BLaER1 treated with 17β-estradiol and CSF1 and Interleukin-3, amounts not matched to agents 10 nM and 100 nM (cell line): ENCODE results near the gene AQP12B.

Experiments
- H3K27ac ChIP-seq, 11 experiments: shearing (Covaris generic); formaldehyde crosslinking; 2 replicates each; pipeline ENCODE4 v1.8.1; 2022
- H3K27me3 ChIP-seq, 11 experiments: shearing (Covaris generic); formaldehyde crosslinking; 2 replicates each; pipeline ENCODE4 v1.8.1; 2022
- H3K36me3 ChIP-seq, 11 experiments: shearing (Covaris generic); formaldehyde crosslinking; 2 replicates each; pipeline ENCODE4 v1.8.1; 2022
- H3K4me1 ChIP-seq, 10 experiments: shearing (Covaris generic); formaldehyde crosslinking; 2 replicates each; pipeline ENCODE4 v1.8.1; 2022
- H3K4me2 ChIP-seq, 11 experiments: shearing (Covaris generic); formaldehyde crosslinking; 2 replicates each; pipeline ENCODE4 v1.8.1; 2022
- H3K4me3 ChIP-seq, 10 experiments: shearing (Covaris generic); formaldehyde crosslinking; 2 replicates each; pipeline ENCODE4 v1.8.1; 2022
- H3K9ac ChIP-seq, 11 experiments: shearing (Covaris generic); formaldehyde crosslinking; 2 replicates each; pipeline ENCODE4 v1.8.1; 2022
- H3K9me3 ChIP-seq, 11 experiments: shearing (Covaris generic); formaldehyde crosslinking; replicated peaks in 1 of 11; 2 replicates each; pipeline ENCODE4 v1.8.1; 2022
- H4K20me1 ChIP-seq, 11 experiments: shearing (Covaris generic); formaldehyde crosslinking; 2 replicates each; pipeline ENCODE4 v1.8.1; 2022
- Cebpa-rat ChIP-seq, 11 experiments: shearing (Covaris generic); IDR thresholded peaks; 2 replicates each; pipeline ENCODE4 v1.8.1; 2022

AQP12B gene

GRCh38 chr2:240655931-240656886, 26.5 kb downstream of the AQP12B start:
- TF ChIP-seq Cebpa-rat (IDR thresholded peaks at IDR 0.05), result no peak
- Histone ChIP-seq H3K4me1 (peaks cover 14 to 21% (median 16%) of the 10 kb centered on the region in 10 experiments), H3K27me3 (no peaks in the 10 kb centered on the region), H3K9ac (no peak overlapping the region), H3K4me2 (peak overlapping the region; percentile 14 to 91 (median 59)), H3K27ac (no peak overlapping the region), H3K4me3 (no peak overlapping the region), H3K36me3 (no peaks in the 10 kb centered on the region), H3K9me3 (peaks cover 0 to 12% (median 6%) of the 10 kb centered on the region in 11 experiments; a peak in 13 of 22 replicates), H4K20me1 (no peaks in the 10 kb centered on the region)

DNA sequence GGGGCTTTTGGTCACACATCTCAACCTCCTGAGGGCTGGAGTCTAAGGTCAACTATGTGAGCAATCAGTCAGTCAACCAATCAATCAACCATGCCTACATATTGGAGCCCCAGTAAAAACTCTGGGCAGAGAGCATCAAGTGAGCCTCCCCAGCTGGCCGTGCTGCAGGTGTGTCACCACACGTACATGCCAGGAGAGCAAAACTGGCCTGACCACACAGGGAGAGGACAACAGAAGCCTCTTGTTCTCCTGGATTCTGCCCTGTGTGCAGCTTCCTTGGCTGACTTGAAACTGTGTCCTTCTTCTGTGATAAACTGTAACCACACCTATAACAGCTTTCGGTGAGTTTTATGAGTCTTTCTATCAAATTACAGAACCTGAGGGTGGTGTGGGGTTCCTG, 31.5 kb downstream of the AQP12B start:
- Histone ChIP-seq H3K9me3 (peaks cover 0 to 20% (median 8%) of the 10 kb centered on the region in 11 experiments; a peak in 13 of 22 replicates), H3K4me1 (peaks cover 17 to 26% (median 20%) of the 10 kb centered on the region in 10 experiments), H3K36me3 (no peaks in the 10 kb centered on the region), H3K4me3 (no peak overlapping the region), H3K9ac (no peak overlapping the region), H3K27ac (no peak overlapping the region), H3K27me3 (peaks cover 9 to 23% (median 18%) of the 10 kb centered on the region in 11 experiments; a peak in 20 of 22 replicates), H4K20me1 (no peaks in the 10 kb centered on the region), H3K4me2 (no peak overlapping the region)
- no peak for TF ChIP-seq Cebpa-rat (IDR thresholded peaks at IDR 0.05)

DNA sequence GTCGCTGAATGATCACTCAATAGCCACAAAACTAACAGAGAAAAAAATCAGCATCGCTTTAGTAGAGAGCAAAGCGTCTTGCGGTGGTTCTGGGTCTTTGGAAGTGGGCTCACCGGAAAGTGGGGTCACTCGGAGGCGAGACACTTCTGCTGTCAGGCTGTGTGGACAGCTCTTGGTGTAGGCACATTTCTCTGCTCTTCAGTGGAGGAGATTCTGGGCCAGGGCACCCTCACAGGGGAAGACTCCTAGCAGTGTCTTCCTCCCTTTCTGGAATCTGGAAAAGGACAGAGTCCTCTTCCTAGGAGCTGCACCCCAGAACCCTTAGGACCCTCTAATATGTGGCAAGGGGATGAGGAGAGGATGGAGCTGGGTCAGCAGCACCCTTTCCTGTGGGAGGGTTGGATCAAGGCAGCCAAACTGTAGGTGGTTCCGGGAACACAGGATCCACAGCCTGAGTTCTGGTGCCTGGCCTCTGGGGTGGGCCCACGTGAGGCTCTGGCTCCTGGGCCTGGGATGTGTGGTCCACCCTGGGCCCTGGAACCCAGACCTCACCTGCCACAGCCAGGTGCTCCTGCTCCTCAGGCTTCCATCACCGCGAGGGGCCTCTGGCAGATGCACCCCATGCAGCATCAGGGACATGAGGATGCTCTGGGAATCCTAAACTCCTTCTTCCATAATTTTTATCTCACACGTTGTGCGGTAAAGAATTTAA, 32.3 kb downstream of the AQP12B start:
- H3K4me1 ChIP-seq, result peaks cover 11 to 22% (median 15%) of the 10 kb centered on the region in 10 experiments
- H3K4me3 ChIP-seq, result no peak overlapping the region
- no peaks in the 10 kb centered on the region for H4K20me1 ChIP-seq
- no peak overlapping the region for H3K9ac ChIP-seq
- H3K9me3 ChIP-seq, result peaks cover 0 to 20% (median 8%) of the 10 kb centered on the region in 11 experiments; a peak in 13 of 22 replicates
- H3K27ac ChIP-seq, result no peak overlapping the region
- no peaks in the 10 kb centered on the region for H3K36me3 ChIP-seq
- TF ChIP-seq Cebpa-rat (IDR thresholded peaks at IDR 0.05), result no peak
- no peak overlapping the region for H3K4me2 ChIP-seq
- H3K27me3 ChIP-seq, result peaks cover 9 to 23% (median 18%) of the 10 kb centered on the region in 11 experiments; a peak in 20 of 22 replicates

DNA sequence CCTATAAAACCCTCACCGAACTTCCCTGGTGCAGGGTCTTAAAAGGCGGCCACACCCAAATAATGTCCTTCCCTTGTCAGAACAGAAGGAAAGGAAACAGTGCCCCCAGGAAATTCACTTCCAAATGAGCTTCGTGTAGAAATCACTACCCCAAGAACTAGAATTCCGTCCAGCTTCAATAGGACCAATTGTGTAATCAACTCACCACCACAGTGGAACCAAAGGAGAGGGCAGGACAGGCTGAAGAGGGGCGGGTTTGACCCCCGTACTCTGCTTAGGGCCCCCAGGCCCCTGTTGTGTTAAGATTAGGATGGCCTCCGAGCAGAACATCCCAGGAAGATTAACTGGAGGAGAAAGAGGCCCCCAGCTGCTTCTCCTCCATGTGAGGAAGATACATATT, 33.4 kb downstream of the AQP12B start:
- TF ChIP-seq Cebpa-rat (IDR thresholded peaks at IDR 0.05), result no peak

DNA sequence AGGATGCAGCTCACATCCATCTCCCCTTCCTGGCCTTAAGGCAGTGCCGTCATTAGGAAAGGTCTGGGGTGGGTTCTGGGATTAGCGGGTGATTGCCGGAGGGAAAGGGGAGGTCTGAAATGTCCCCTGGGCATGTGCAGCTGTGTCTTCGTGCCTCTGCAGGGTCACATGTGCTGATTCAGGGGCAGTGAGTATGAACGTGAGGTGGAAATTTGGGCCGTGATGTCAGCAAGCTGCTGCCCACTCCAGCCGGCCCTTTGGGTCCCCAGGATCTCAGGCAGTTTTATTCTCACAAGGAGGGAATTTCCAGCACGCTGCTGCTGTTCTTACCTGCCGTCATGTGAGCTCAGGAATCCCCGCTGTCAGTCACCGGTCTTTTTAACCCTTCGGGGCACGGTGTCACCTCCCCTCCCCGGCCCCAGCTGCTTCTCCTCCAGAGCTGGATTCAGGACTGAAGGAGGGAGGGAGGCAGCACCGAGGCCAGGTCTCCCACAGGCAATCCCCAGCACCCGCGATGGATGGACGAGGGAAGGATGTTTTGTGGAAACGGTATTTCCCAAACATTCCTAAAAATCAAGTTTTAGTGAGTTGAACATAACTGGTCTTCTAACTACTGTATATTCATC, 33.9 kb downstream of the AQP12B start:
- no peaks in the 10 kb centered on the region for H4K20me1 ChIP-seq
- peak overlapping the region in 8 of 11 experiments; percentile 15 to 61 (median 40); a peak in 14 of 22 replicates for H3K4me2 ChIP-seq
- H3K9me3 ChIP-seq, result peaks cover 0 to 20% (median 8%) of the 10 kb centered on the region in 11 experiments; a peak in 13 of 22 replicates
- H3K27me3 ChIP-seq, result peaks cover 9 to 23% (median 18%) of the 10 kb centered on the region in 11 experiments; a peak in 20 of 22 replicates
- H3K4me1 ChIP-seq, result peaks cover 8 to 33% (median 22%) of the 10 kb centered on the region in 10 experiments; a peak in 18 of 20 replicates
- H3K27ac ChIP-seq, result no peak overlapping the region
- no peak overlapping the region for H3K4me3 ChIP-seq
- no peak for TF ChIP-seq Cebpa-rat (IDR thresholded peaks at IDR 0.05)
- no peaks in the 10 kb centered on the region for H3K36me3 ChIP-seq
- H3K9ac ChIP-seq, result no peak overlapping the region

More for the DNA sequence above, 33.4 kb downstream of the AQP12B start:
- Histone ChIP-seq H3K9ac (no peak overlapping the region), H3K4me1 (peaks cover 8 to 30% (median 17%) of the 10 kb centered on the region in 10 experiments; a peak in 18 of 20 replicates), H3K27ac (no peak overlapping the region), H3K27me3 (peaks cover 9 to 23% (median 18%) of the 10 kb centered on the region in 11 experiments; a peak in 20 of 22 replicates), H3K4me2 (no peak overlapping the region), H4K20me1 (no peaks in the 10 kb centered on the region), H3K36me3 (no peaks in the 10 kb centered on the region), H3K4me3 (no peak overlapping the region), H3K9me3 (peaks cover 0 to 20% (median 8%) of the 10 kb centered on the region in 11 experiments; a peak in 13 of 22 replicates)

GRCh38 chr2:240648155-240648649, 34.5 kb downstream of the AQP12B start:
- Histone ChIP-seq H3K36me3 (no peaks in the 10 kb centered on the region), H3K27ac (no peak overlapping the region), H3K9me3 (peaks cover 0 to 21% (median 11%) of the 10 kb centered on the region in 11 experiments; a peak in 14 of 22 replicates), H3K4me3 (no peak overlapping the region), H4K20me1 (no peaks in the 10 kb centered on the region), H3K27me3 (peaks cover 9 to 23% (median 18%) of the 10 kb centered on the region in 11 experiments; a peak in 20 of 22 replicates), H3K4me1 (peaks cover 8 to 35% (median 22%) of the 10 kb centered on the region in 10 experiments; a peak in 18 of 20 replicates), H3K4me2 (peak overlapping the region in 8 of 11 experiments; percentile 15 to 61 (median 40); a peak in 14 of 22 replicates), H3K9ac (no peak overlapping the region)
- TF ChIP-seq Cebpa-rat (IDR thresholded peaks at IDR 0.05), result no peak

- H3K27me3 ChIP-seq, result peaks cover 9 to 23% (median 18%) of the 10 kb centered on the region in 11 experiments; a peak in 20 of 22 replicates
- no peak overlapping the region for H3K4me3 ChIP-seq
- peaks cover 8 to 35% (median 22%) of the 10 kb centered on the region in 10 experiments; a peak in 18 of 20 replicates for H3K4me1 ChIP-seq
- H3K4me2 ChIP-seq, result peak overlapping the region in 3 of 11 experiments; percentile 15 to 54 (median 42); a peak in 3 of 22 replicates
- H3K36me3 ChIP-seq, result no peaks in the 10 kb centered on the region
- no peak overlapping the region for H3K27ac ChIP-seq
- TF ChIP-seq Cebpa-rat (IDR thresholded peaks at IDR 0.05), result no peak
- H3K9ac ChIP-seq, result no peak overlapping the region
- peaks cover 2 to 27% (median 16%) of the 10 kb centered on the region in 11 experiments; a peak in 20 of 22 replicates for H3K9me3 ChIP-seq
- no peaks in the 10 kb centered on the region for H4K20me1 ChIP-seq
These were observed 35.1 kb downstream of the AQP12B start for GRCh38 chr2:240647503-240648154.
